HG03175 (cell line): ENCODE results near the gene RAPSN.
A peak's percentile ranks its signal among the peaks of the same experiment; 100 is the strongest.

Experiments
- ATAC-seq: cut with Tn5 transposase; IDR thresholded peaks from one replicate; pipeline ENCODE4 v1.9.1; 2021; ENCODE audit warnings: mild to moderate bottlenecking, moderate library complexity; ENCODE audit not compliant: unreplicated experiment

The RAPSN gene

GRCh38 chr11:47435687-47436086 is 13.2 kb downstream of the RAPSN start:
- ATAC-seq: no peak

- ATAC-seq: no peak
Measured at GRCh38 chr11:47434011-47434786, 14.7 kb downstream of the RAPSN start.

DNA sequence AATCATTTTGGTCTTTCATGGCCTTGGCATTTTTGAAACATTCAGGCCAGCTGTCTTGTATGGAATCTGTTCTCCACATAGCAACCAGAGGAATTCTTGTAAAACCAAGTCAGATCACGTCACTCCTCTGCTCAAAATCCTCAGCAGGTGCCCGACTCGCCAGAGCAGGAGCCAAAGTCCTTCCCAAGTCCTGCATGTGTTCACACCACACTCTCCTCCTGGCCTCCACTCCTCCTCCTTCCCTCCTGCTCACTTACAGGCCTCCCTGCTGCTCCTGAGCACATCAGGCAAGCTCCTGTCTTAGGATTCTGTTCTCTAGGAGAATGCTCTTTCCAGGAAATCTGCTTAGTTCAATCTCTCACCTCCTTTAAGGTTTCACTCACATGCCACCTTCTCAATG is 15.8 kb downstream of the RAPSN start:
- no peak for ATAC-seq

- ATAC-seq: no peak
Measured at GRCh38 chr11:47431356-47432083, 17.4 kb downstream of the RAPSN start.

DNA sequence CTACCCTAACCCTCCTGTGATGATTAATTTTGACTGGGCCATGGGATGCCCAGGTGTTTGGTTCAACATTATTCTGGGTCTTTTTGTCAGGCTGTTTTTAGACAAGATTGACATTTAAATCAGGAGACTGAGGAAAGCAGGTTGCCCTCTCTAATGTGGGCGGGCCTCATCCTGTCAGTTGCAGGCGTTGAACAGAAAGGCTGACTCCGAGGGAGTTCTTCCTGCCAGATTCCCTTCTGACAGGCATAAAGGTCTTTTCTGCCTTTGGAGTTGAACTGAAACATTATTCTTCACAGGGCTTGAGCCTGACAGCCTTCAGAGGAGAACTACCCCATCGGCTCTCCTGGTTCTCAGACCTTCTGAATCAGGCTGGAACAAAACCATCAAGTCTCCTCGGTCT is 18.4 kb downstream of the RAPSN start:
- ATAC-seq: no peak

GRCh38 chr11:47426062-47426956 is 22.6 kb downstream of the RAPSN start, which contains the start of gene PSMC3:
TSS of gene PSMC3 (minus strand) at chr11:47426439. CDS start at chr11:47426279, 160 bp downstream.
- ATAC-seq: peak; percentile 90

GRCh38 chr11:47425611-47426010 is 23.3 kb downstream of the RAPSN start:
- ATAC-seq: no peak

DNA sequence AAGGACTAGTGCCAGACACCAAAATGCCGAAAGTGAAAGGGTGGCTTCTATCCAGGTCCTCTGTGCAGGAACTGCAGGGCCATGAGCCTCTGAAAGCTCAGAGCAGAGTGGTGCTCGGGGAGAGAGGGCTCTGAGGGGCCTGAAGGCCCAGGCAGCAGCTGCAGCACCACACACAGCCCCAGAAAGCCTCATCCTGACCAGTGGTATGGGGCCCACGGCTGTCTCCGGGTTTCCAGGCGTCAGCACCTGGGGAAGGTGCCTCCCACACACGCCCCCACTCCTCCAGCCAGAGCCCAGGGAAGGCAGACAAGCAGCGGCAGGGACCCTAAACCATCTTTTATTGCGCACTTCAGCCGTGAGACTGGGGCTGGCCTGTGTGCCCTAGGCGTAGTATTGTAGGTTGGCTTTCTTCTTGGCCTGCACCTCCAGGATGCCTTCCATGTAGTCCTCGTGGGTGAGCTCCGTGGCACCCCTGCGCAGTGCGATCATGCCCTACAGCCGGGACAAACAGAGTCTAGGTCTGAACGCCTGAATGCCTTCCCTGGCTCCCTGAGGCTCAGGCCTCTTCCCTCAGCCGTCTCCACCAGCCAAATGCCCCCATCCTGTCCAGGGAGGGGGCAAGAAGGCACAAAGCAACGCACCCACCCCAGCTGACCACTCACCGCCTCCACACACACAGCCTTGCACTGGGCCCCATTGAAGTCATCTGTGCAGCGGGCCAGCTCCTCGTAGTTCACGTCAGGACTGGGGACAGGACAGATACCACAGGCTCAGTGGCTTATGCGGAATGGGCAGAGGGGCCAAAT is 30.3 kb downstream of the RAPSN start:
- ATAC-seq: no peak

- no peak for ATAC-seq
Measured at GRCh38 chr11:47417712-47418111, 31.2 kb downstream of the RAPSN start.

DNA sequence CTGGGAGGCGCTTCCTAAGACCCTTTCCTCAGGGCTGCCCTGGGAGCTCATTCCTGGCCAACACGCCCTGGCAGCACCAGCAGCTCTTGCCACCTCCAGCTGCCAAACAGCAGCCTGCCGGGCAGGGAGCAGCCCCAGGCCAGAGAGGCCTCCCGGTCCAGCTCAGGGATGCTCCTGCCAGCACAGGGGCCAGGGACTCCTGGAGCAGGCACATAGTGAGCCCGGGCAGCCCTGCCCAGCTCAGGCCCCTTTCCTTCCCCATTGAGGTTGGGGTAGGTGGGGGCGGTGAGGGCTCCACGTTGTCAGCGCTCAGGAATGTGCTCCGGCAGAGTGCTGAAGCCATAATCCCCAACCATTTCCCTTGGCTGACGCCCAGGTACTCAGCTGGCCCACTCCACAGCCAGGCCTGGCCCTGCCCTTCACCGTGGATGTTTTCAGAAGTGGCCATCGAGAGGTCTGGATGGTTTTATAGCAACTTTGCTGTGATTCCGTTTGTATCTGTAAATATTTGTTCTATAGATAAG is 32.9 kb downstream of the RAPSN start:
- no peak for ATAC-seq

DNA sequence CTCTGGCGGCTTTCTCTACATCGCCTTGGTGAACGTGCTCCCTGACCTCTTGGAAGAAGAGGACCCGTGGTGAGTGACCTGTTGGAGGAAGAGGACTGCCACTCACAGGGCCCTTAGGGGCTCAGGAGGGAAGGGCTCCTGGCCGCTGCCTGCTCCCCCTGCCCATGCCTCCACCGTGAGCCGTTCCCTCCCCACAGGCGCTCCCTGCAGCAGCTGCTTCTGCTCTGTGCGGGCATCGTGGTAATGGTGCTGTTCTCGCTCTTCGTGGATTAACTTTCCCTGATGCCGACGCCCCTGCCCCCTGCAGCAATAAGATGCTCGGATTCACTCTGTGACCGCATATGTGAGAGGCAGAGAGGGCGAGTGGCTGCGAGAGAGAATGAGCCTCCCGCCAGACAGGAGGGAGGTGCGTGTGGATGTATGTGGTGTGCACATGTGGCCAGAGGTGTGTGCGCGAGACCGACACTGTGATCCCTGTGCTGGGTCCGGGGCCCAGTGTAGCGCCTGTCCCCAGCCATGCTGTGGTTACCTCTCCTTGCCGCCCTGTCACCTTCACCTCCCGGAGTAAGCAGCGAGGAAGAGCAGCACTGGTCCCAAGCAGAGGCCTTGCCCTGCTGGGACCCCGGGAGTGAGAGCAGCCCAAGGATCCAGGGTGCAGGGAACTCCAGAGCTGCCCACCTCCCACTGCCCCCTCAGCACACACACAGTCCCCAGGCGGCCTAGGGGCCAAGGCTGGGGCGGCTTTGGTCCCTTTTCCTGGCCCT is 33.7 kb downstream of the RAPSN start:
- ATAC-seq: no peak

- no peak for ATAC-seq
Measured at GRCh38 chr11:47414685-47415070, 34.3 kb downstream of the RAPSN start.

- no peak for ATAC-seq
Measured at GRCh38 chr11:47413908-47414684, 34.8 kb downstream of the RAPSN start.

DNA sequence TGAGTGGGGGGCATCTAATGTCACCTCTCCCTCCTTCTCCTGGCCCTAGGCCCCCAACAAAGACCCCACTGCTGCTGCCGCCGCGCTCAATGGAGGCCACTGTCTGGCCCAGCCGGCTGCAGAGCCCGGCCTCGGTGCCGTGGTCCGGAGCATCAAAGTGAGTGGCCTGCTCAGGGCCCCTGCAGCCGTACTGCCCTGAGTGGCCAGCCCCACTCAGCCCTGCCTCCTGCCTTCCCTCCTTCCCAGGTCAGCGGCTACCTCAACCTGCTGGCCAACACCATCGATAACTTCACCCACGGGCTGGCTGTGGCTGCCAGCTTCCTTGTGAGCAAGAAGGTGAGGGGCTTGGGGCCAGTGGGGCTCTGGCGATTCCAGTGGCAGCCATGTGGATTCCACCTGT is 35.6 kb downstream of the RAPSN start:
- no peak for ATAC-seq

DNA sequence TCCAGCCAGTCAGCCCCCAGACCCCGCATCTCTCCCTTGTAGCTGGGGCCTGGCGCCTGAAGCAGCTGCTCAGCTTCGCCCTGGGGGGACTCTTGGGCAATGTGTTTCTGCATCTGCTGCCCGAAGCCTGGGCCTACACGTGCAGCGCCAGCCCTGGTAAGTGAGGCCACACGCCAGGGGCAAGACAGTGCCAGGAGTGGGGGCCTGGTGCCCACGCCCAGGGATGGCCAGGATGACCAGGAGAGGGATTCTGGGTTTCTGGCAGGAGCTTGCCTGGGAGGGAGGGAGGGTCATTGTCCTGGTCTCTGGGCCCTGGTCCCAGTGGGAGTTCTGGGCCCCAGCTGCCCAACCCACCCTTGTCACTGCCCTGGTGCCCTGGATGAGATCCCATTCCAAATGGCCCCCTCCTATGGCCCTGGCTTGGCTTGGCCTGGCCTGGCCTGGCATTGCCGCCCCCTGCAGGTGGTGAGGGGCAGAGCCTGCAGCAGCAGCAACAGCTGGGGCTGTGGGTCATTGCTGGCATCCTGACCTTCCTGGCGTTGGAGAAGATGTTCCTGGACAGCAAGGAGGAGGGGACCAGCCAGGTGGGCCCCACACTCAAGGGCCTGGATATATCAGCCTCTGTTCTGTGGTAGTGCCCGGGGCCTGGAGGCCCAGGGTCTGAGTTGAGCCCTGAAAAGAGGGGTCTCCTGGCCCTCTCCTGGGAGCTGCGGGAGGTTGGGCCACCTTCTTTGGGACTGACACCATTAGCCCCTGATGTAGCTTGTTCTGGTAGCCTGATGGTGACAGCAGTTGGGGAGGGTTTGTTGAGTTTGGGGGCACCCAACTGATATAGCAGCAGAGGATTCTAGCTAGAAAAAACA is 36.8 kb downstream of the RAPSN start:
- no peak for ATAC-seq

DNA sequence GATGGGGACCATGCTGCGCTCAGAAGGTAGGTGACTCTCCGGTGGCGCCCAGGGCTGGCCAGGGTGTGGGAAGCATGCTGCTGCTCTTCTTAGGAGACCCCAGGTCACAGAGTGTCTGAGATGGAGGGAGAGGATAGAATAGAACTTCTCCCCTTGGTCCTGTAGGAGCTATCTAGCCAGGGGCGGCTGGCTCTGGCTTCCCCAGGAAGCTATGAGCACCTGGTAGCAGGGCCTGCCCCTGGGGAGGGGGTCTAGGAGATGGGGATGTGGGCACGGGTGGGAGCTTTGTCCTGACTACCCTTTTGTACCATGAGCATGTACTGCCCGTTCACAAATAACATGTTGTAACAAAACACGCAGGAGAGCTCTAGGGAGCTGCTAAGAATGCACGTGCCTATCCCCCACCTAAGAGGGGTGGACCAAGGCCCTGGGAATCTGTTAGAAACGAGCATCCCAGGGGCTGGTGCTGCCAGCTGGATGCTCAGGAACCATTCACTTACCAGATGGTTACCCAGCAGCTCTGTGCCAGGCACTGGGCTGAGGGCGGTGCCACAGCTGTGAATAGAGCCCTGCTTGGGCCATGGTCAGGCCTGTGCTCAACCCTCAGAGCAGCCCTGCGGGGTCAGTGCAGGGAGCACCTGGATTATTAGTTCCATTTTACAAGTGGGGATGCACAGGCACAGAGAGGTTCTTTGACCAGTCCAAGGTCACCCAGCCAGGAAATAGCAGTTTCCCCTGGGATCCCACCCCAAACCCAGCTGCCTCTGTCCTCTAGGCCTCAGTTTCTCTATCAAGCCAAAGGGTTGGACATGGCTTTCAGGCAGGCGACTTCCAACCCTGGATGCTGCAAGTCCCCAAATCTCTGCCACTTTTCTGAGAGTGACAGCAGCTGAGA is 38.3 kb downstream of the RAPSN start:
- no peak for ATAC-seq
